HCT116 (cell line): ENCODE measurements around the gene PUM1. TPM values are rescaled to one million over a fixed set of nuclear protein-coding genes. Genes with fewer than 3 reads are reported as not detected.

Experiments
- ATAC-seq: fragments of 200-7000 bp; cut with Tn5 transposase; 2 replicates; pipeline ENCODE4 v1.9.1; 2020; ENCODE audit warnings: mild to moderate bottlenecking, moderate library complexity
- BruUV-seq: library from RNA; stranded (reverse); fragments of 400-500 nt; replicated peaks from 2 replicates; lab custom pipeline; 2021; lab: Mats Ljungman, UMichigan
- CTCF ChIA-PET: fragments of 300-600 bp; sonication (Branson Sonifier 250); formaldehyde crosslinking; loops from one replicate; lab custom pipeline; 2021; ENCODE audit warnings: antibody characterized with exemption; lab: Charles Lee
- POLR2A ChIA-PET: fragments of 300-600, 350-600 bp; sonication (Branson Sonifier 250); formaldehyde crosslinking; loops from one replicate; lab custom pipeline; 2021; ENCODE audit warnings: antibody characterized with exemption; lab: Charles Lee
- RAD21 ChIA-PET, 2 experiments: fragments of 300-600 bp; sonication (Branson Sonifier 250); formaldehyde crosslinking; loops; one replicate each; lab custom pipeline; 2023; ENCODE audit warnings: low total read pairs in 2 of 2; ENCODE audit not compliant: uncharacterized antibody in 2 of 2, unreplicated experiment in 2 of 2, low non-redundant PET in 1 of 2; lab: Charles Lee
- DNase-seq: peaks from one replicate; pipeline ENCODE4 v3.0.0-alpha.2; 2010; ENCODE audit warnings: low read depth, low spot score
- H2AFZ ChIP-seq: fragments of 200-600 bp; shearing (Covaris generic), sonication (generic); 2 replicates; pipeline ENCODE4 v1.6.1; 2017; ENCODE audit warnings: low read depth, mixed run types, mixed read lengths, antibody characterized with exemption, low read length; ENCODE audit not compliant: poor library complexity, severe bottlenecking
- H3K27ac ChIP-seq: 2 replicates; pipeline ENCODE4 v1.5.1; 2012; ENCODE audit warnings: low read depth, low read length
- H3K27me3 ChIP-seq: fragments of 200-600 bp; sonication (generic); 2 replicates; pipeline ENCODE4 v1.6.1; 2016; ENCODE audit warnings: mixed run types, low read length, mixed read lengths; ENCODE audit not compliant: insufficient read depth
- H3K36me3 ChIP-seq, 2 experiments: fragments of 200-500 bp in 1 of 2; fragments of 200-600 bp in 1 of 2; sonication (Bioruptor generic) in 1 of 2; sonication (generic) in 1 of 2; 2 replicates each; pipeline versions ENCODE4 v1.5.1 to v1.6.1; 2014 to 2016; ENCODE audit warnings: low read length in 2 of 2, inconsistent platforms in 1 of 2, mixed read lengths in 1 of 2, mixed run types in 1 of 2; ENCODE audit not compliant: insufficient read depth in 2 of 2, control insufficient read depth in 1 of 2
- H3K4me1 ChIP-seq, 2 experiments: fragments of 200-600 bp in 1 of 2; sonication (generic) in 1 of 2; 2 replicates each; pipeline versions ENCODE4 v1.5.1 to v1.6.1; 2012 to 2017; ENCODE audit warnings: low read length in 2 of 2, inconsistent platforms in 1 of 2, mild to moderate bottlenecking in 1 of 2, mixed read lengths in 1 of 2, mixed run types in 1 of 2, moderate library complexity in 1 of 2; ENCODE audit not compliant: insufficient read depth in 2 of 2, control insufficient read depth in 1 of 2
- H3K4me2 ChIP-seq: fragments of 200-600 bp; sonication (generic); 2 replicates; pipeline ENCODE4 v1.6.1; 2017; ENCODE audit warnings: mixed run types, low read length, mixed read lengths
- H3K4me3 ChIP-seq, 2 experiments: fragments of 200-600 bp in 1 of 2; sonication (generic) in 1 of 2; replicated peaks in 1 of 2; 2 replicates each; pipeline ENCODE4 v1.5.1; 2011 to 2016; ENCODE audit warnings: low read length in 2 of 2, control low read depth in 1 of 2, low read depth in 1 of 2, mild to moderate bottlenecking in 1 of 2, mixed read lengths in 1 of 2, mixed run types in 1 of 2
- H3K79me2 ChIP-seq: fragments of 200-600 bp; sonication (generic); 2 replicates; pipeline ENCODE4 v1.6.1; 2017; ENCODE audit warnings: mild to moderate bottlenecking, mixed run types, low read length, moderate library complexity, mixed read lengths; ENCODE audit not compliant: insufficient read depth
- H3K9ac ChIP-seq: fragments of 200-600 bp; sonication (generic); 2 replicates; pipeline ENCODE4 v1.6.1; 2016; ENCODE audit warnings: low read length, mixed read lengths
- H3K9me2 ChIP-seq: fragments of 200-600 bp; sonication (generic), shearing (Covaris generic); 2 replicates; pipeline ENCODE4 v1.6.1; 2017; ENCODE audit warnings: mixed run types, mild to moderate bottlenecking, moderate library complexity; ENCODE audit not compliant: insufficient read depth
- H3K9me3 ChIP-seq, 2 experiments: fragments of 200-500 bp in 1 of 2; fragments of 200-600 bp in 1 of 2; sonication (Bioruptor generic) in 1 of 2; sonication (generic) in 1 of 2; 2 replicates each; pipeline ENCODE4 v1.6.1; 2014 to 2017; ENCODE audit warnings: low read length in 2 of 2, mixed read lengths in 2 of 2, inconsistent platforms in 1 of 2, low read depth in 1 of 2, mild to moderate bottlenecking in 1 of 2, mixed run types in 1 of 2, moderate library complexity in 1 of 2; ENCODE audit not compliant: control insufficient read depth in 1 of 2, insufficient read depth in 1 of 2
- H4K20me1 ChIP-seq: fragments of 200-600 bp; sonication (generic), shearing (Covaris generic); 2 replicates; pipeline ENCODE4 v1.6.1; 2017; ENCODE audit warnings: mixed run types, mild to moderate bottlenecking, moderate library complexity; ENCODE audit not compliant: insufficient read depth
- CBX3 ChIP-seq: IDR thresholded peaks from 2 replicates; pipeline ENCODE4 v1.6.1; 2012; ENCODE audit warnings: low read depth
- CEBPB ChIP-seq: IDR thresholded peaks from 2 replicates; pipeline ENCODE4 v1.6.1; 2012; ENCODE audit warnings: low read depth
- CTCF ChIP-seq, 3 experiments: fragments of 200-600 bp in 1 of 3; sonication (generic) in 1 of 3; IDR thresholded peaks in 2 of 3; conservative IDR thresholded peaks in 1 of 3; 2 replicates each; pipeline ENCODE4 v1.5.1; 2012 to 2017; ENCODE audit warnings: low read depth in 2 of 3, low read length in 2 of 3, antibody characterized with exemption in 1 of 3, borderline replicate concordance in 1 of 3, control low read depth in 1 of 3, mild to moderate bottlenecking in 1 of 3, mixed read lengths in 1 of 3, mixed run types in 1 of 3, moderate library complexity in 1 of 3; ENCODE audit not compliant: insufficient read depth in 1 of 3
- EGR1 ChIP-seq: IDR thresholded peaks from 2 replicates; pipeline ENCODE4 v1.6.1; 2012; ENCODE audit warnings: low read depth
- ELF1 ChIP-seq: IDR thresholded peaks from 2 replicates; pipeline ENCODE4 v1.6.1; 2012; ENCODE audit warnings: low read depth, borderline replicate concordance
- EZH2 ChIP-seq: fragments of 200-600 bp; sonication (generic); IDR thresholded peaks from 2 replicates; pipeline ENCODE4 v1.6.1; 2017; ENCODE audit warnings: antibody characterized with exemption, mixed run types
- FOSL1 ChIP-seq: IDR thresholded peaks from 2 replicates; pipeline ENCODE4 v1.6.1; 2012; ENCODE audit warnings: low read depth
- MAX ChIP-seq: IDR thresholded peaks from 2 replicates; pipeline ENCODE4 v1.6.1; 2012
- POLR2A ChIP-seq: IDR thresholded peaks from 2 replicates; pipeline ENCODE4 v1.7.0; 2011; ENCODE audit warnings: borderline replicate concordance; ENCODE audit not compliant: insufficient read depth, insufficient read length; ENCODE audit errors: extremely low read depth
- POLR2AphosphoS5 ChIP-seq: IDR thresholded peaks from 2 replicates; pipeline ENCODE4 v1.6.1; 2011; ENCODE audit warnings: mild to moderate bottlenecking, low read depth, low read length, moderate library complexity
- RAD21 ChIP-seq: IDR thresholded peaks from 2 replicates; pipeline ENCODE4 v1.6.1; 2012; ENCODE audit warnings: low read depth, mild to moderate bottlenecking
- REST ChIP-seq: IDR thresholded peaks from 2 replicates; pipeline ENCODE4 v1.6.1; 2012; ENCODE audit warnings: low read depth
- SIN3A ChIP-seq: IDR thresholded peaks from 2 replicates; pipeline ENCODE4 v1.6.1; 2012; ENCODE audit warnings: low read depth
- SP1 ChIP-seq: IDR thresholded peaks from 2 replicates; pipeline ENCODE4 v1.6.1; 2012; ENCODE audit warnings: low read depth
- YY1 ChIP-seq: IDR thresholded peaks from 2 replicates; pipeline ENCODE4 v1.6.1; 2011; ENCODE audit warnings: low read length, low read depth, moderate library complexity, mild to moderate bottlenecking; ENCODE audit not compliant: insufficient replicate concordance; ENCODE audit errors: extremely low read depth
- ZBTB33 ChIP-seq: IDR thresholded peaks from 2 replicates; pipeline ENCODE4 v1.6.1; 2011; ENCODE audit warnings: mild to moderate bottlenecking, low read length, moderate library complexity; ENCODE audit not compliant: insufficient replicate concordance; ENCODE audit errors: extremely low read depth
- ZNF274 ChIP-seq: fragments of 200-500 bp; sonication (Bioruptor generic); IDR thresholded peaks from 2 replicates; pipeline ENCODE4 v1.6.1; 2014; ENCODE audit warnings: mild to moderate bottlenecking, low read depth, low read length, inconsistent platforms
- intact Hi-C: fragments of 100-400 bp; cut with micrococcal nuclease; formaldehyde crosslinking; loops from 2 replicates; pipeline ENCODE4 v1.10.0; 2022
- total RNA-seq: library from RNA; stranded (reverse); gene quantifications from one replicate; pipeline ENCODE4 v1.2.1, GENCODE V29; 2021; ENCODE audit not compliant: unreplicated experiment

Gene PUM1
- total RNA-seq, 1 experiment from 2014 or later: 113 TPM

GRCh38 chr1:30894508-30894973 is 171.0 kb downstream of the PUM1 start (continued):
- TF ChIP-seq RAD21: no peak
- TF ChIP-seq EGR1: no peak
- no peak for TF ChIP-seq MAX
- no peak for TF ChIP-seq ZNF274
- TF ChIP-seq CBX3: no peak
- TF ChIP-seq REST: no peak

GRCh38 chr1:30893776-30894507 is 171.6 kb downstream of the PUM1 start:
- ATAC-seq (no peak), DNase-seq (no peak)
- H3K9me3 ChIP-seq: no peaks in the 10 kb centered on the region
- H3K4me2 ChIP-seq: no peak overlapping the region
- peaks cover 0 to 6% of the 10 kb centered on the region in 2 experiments; a peak in 1 of 4 replicates for H3K4me1 ChIP-seq
- no peaks in the 10 kb centered on the region for H3K9me2 ChIP-seq
- no peaks in the 10 kb centered on the region for H4K20me1 ChIP-seq
- RAD21 ChIA-PET: no interaction called here
- no peak overlapping the region for H3K27ac ChIP-seq
- no TSS peak for BruUV-seq
- no peak overlapping the region for H3K4me3 ChIP-seq
- intact Hi-C loops: no loop called here
- H3K27me3 ChIP-seq: no peaks in the 10 kb centered on the region
- no peaks in the 10 kb centered on the region for H3K36me3 ChIP-seq
- no peak overlapping the region for H3K9ac ChIP-seq
- CTCF ChIA-PET: no interaction called here
- POLR2A ChIA-PET: no interaction called here
- H2AFZ ChIP-seq: no peak overlapping the region
- no peaks in the 10 kb centered on the region for H3K79me2 ChIP-seq
- TF ChIP-seq ZNF274: no peak
- TF ChIP-seq CEBPB: no peak
- TF ChIP-seq CTCF (IDR thresholded peaks at IDR 0.05 in 2 of 3, conservative IDR thresholded peaks at IDR 0.05 in 1 of 3; ENCODE audit: borderline replicate concordance in 1 of 3, insufficient read depth in 1 of 3, low read depth in 2 of 3, low read length in 2 of 3): no peak
- no peak for TF ChIP-seq POLR2AphosphoS5
- TF ChIP-seq FOSL1: no peak
- TF ChIP-seq SP1: no peak
- no peak for TF ChIP-seq SIN3A
- TF ChIP-seq RAD21: no peak
- TF ChIP-seq POLR2A: no peak
- no peak for TF ChIP-seq ZBTB33
- no peak for TF ChIP-seq EZH2
- no peak for TF ChIP-seq YY1
- TF ChIP-seq ELF1: no peak
